ENCODE results near the gene ZNF175.

ZNF175 gene

DNA sequence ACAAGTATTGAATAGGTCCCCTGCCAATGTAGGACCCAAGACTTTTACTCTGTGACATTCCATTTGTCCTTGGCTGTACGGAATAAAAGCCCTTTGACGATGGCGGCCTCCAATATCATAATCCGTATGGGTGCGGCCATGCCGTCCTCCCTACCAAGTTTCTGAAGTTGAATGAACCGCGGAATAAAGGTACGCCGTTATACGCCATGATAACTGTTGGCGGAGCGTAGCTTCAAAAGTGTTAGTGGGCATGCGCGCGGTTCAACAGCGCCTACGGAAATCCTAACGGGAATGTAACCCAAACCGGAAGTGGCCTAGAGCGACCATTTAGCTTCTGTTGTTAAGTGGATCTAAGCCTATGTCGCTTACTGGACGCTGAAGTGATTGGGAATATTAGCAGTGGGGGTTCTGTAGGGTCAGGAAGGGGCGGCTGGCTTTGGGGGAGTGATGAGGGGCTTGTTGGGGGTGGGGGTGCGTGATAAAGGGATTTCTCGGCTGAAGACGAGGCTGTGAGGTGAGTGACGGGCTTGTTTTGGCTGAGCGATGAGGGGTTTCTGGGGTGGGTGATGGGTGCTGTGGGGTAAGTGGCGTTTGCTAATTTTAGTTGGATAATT is at the start of gene ZNF175:
Gene ZNF175, plus strand, starts transcription at position 322 of the 614 bp plus-strand sequence. CDS start 2,047 bp downstream, outside the sequence.
- peak within 1 kb of the TSS; percentile 72 for H3K27ac Mint-ChIP-seq
- peak; percentile 82 for DNase-seq (ENCODE audit: low spot score)
- peaks cover 27% of the 10 kb centered on the region for H3K4me1 Mint-ChIP-seq (ENCODE audit: low read depth)
- peaks cover 16% of the 10 kb centered on the region for H3K27me3 Mint-ChIP-seq (ENCODE audit: low read depth)
- H3K9me3 Mint-ChIP-seq = no peaks in the 10 kb centered on the region
- H3K36me3 Mint-ChIP-seq (ENCODE audit: low read depth) = peaks cover 20% of the 10 kb centered on the region
- H3K4me3 Mint-ChIP-seq = peak within 1 kb of the TSS; percentile 98

- peaks cover 4% of the 10 kb centered on the region for H3K9me3 Mint-ChIP-seq
- no peak overlapping the region for H3K27ac Mint-ChIP-seq
- peaks cover 5% of the 10 kb centered on the region for H3K4me1 Mint-ChIP-seq (ENCODE audit: low read depth)
- H3K4me3 Mint-ChIP-seq = no peak overlapping the region
- H3K36me3 Mint-ChIP-seq (ENCODE audit: low read depth) = no peaks in the 10 kb centered on the region
- peaks cover 22% of the 10 kb centered on the region for H3K27me3 Mint-ChIP-seq (ENCODE audit: low read depth)
- no peak for DNase-seq (ENCODE audit: low spot score)
These were observed 49.7 kb upstream of the ZNF175 start for GRCh38 chr19:51521357-51521756.

- DNase-seq (ENCODE audit: low spot score) = no peak
- no peak overlapping the region for H3K27ac Mint-ChIP-seq
These were observed 49.3 kb upstream of the ZNF175 start for GRCh38 chr19:51521781-51522180.

DNA sequence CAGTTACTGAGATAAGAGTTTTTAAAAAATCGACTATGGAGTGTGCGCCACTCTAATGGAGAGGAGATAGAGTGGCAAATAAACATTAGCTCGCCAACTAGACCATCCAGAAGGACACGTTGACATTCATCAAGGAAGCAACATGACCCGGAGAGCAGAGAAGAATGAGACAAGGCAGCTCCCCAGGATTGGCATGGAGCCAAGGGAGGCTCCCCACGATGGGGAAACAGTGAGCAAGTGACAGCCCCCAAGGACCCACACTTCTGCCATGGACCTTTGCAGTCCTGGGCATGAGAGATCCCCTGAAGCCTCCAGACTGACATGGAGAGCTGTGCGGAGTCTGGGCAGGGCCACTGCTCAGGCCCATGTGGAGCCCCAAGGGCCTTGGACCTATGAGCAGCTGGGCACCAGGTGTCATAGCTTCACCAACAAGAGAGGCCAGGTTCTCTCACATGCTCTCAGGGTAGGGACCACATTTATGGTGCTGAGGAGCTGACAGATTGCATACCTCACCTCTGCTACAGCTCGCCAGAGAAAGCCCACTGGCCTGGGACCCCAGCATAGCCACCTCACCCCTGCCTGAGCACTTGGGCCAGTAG is 46.3 kb upstream of the ZNF175 start:
- no peak for DNase-seq (ENCODE audit: low spot score)
- no peaks in the 10 kb centered on the region for H3K36me3 Mint-ChIP-seq (ENCODE audit: low read depth)
- H3K4me3 Mint-ChIP-seq = no peak overlapping the region
- no peak overlapping the region for H3K27ac Mint-ChIP-seq
- H3K27me3 Mint-ChIP-seq (ENCODE audit: low read depth) = peaks cover 40% of the 10 kb centered on the region
- peaks cover 5% of the 10 kb centered on the region for H3K4me1 Mint-ChIP-seq (ENCODE audit: low read depth)
- H3K9me3 Mint-ChIP-seq = no peaks in the 10 kb centered on the region

More at GRCh38 chr19:51521781-51522180, 49.3 kb upstream of the ZNF175 start:
- Mint-ChIP-seq H3K27me3 (ENCODE audit: low read depth) (peaks cover 27% of the 10 kb centered on the region), H3K36me3 (ENCODE audit: low read depth) (no peaks in the 10 kb centered on the region), H3K4me1 (ENCODE audit: low read depth) (peaks cover 5% of the 10 kb centered on the region), H3K4me3 (no peak overlapping the region), H3K9me3 (peaks cover 4% of the 10 kb centered on the region)

DNA sequence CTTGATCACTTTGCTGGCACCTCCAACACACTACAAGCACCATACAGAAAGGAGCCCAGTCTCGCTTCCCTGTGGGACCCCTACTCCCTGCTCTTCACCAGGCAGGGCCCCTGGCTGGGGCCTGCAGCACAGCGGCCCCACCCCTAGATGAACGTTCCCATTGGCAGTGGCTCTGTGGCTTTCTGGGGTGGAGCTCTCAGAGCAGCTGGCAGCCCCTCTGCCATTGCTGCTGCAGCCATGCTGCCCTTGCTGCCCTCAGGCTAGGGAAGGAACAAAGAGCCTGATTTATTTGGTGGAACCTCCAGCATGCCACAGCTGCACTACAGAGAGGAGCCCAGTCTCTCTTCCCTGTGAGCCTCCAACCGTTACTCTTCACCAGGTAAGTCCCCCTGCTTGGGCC is 45.4 kb upstream of the ZNF175 start:
- Mint-ChIP-seq H3K27me3 (ENCODE audit: low read depth) (peaks cover 40% of the 10 kb centered on the region), H3K4me1 (ENCODE audit: low read depth) (peaks cover 5% of the 10 kb centered on the region)

DNA sequence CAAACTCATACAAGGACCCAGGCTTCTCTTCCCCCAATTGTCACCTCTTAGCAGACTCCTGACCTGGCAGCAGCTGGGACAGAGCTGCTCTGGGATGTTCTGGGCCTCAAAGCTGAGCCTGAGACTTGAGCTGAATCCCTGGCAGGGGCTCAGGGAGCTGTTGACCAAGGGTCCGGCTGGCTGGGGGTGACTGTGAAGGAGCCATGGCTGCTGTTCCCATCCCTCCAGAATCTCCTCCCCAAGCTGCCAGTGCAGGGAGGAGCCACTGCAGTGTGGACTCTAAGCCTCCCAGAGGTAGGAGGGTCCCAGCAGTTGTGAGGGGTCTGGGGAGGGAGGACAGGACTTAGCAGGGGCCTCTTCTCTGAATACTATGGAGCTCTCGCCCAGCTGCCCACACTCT is 41.8 kb upstream of the ZNF175 start:
- peak; percentile 0 for DNase-seq (ENCODE audit: low spot score)
- Mint-ChIP-seq H3K27me3 (ENCODE audit: low read depth) (peaks cover 49% of the 10 kb centered on the region), H3K4me3 (no peak overlapping the region), H3K9me3 (no peaks in the 10 kb centered on the region), H3K36me3 (ENCODE audit: low read depth) (no peaks in the 10 kb centered on the region), H3K4me1 (ENCODE audit: low read depth) (peaks cover 12% of the 10 kb centered on the region), H3K27ac (no peak overlapping the region)

More for the DNA sequence above, 45.4 kb upstream of the ZNF175 start:
- Mint-ChIP-seq H3K4me3 (no peak overlapping the region), H3K9me3 (no peaks in the 10 kb centered on the region), H3K27ac (no peak overlapping the region), H3K36me3 (ENCODE audit: low read depth) (no peaks in the 10 kb centered on the region)
- no peak for DNase-seq (ENCODE audit: low spot score)

- H3K36me3 Mint-ChIP-seq (ENCODE audit: low read depth) = no peaks in the 10 kb centered on the region
- no peak overlapping the region for H3K4me3 Mint-ChIP-seq
These were observed 40.5 kb upstream of the ZNF175 start for GRCh38 chr19:51530616-51531015.

DNA sequence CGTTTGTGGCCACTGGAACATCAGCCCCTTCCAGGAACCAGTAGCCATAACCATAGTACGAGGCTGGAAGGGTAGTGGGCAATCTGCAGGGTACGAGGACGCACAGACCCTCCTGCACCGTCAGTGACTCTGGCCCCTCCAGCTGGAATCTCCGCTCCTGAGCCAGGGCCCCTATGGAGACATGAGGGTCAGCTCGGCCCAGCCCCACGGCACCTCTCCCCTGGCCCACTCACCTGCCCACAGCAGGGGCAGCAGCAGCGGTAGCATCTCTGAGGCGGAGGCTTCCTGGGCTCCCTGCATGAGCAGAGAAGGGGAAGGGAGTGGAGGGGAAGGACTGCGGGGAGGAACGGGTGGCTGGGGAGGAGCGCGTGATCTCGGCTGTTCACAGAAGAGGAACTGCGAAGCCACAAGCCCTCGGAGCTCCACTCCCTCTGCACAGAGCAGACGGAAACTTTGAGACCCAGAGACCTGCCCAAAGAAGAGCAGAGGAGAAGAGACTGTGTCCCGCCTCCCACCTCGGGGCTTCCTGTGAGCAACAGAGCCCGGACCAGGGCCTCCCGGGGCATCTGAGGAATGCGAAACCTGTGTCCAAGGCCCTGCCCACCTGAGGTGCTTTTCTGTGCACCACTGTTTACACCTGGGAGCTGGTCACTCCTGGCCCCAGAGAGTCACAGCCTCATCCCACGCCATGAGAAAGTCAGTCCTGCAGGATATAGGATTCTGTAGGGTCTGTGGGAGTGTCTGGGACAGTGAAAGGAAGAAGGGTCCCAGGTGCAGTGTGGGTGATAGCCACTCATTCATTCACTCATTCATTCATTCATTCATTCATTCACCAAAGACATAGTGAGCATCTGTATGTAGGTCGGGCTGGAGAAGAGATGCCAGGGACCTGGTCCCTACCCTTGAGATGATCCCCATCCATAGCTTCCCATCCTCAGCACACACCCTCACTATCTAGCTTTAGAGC is 39.5 kb upstream of the ZNF175 start, which contains the start of gene SIGLEC6:
Gene SIGLEC6, minus strand, starts transcription at position 322 of the 967 bp plus-strand sequence. Its CDS starts 22 bp downstream, at position 300.
- peak; percentile 45 for DNase-seq (ENCODE audit: low spot score)
- H3K4me3 Mint-ChIP-seq = peak within 1 kb of the TSS; percentile 48
- peaks cover 12% of the 10 kb centered on the region for H3K4me1 Mint-ChIP-seq (ENCODE audit: low read depth)
- no peaks in the 10 kb centered on the region for H3K36me3 Mint-ChIP-seq (ENCODE audit: low read depth)
- peaks cover 67% of the 10 kb centered on the region for H3K27me3 Mint-ChIP-seq (ENCODE audit: low read depth)
- no peaks in the 10 kb centered on the region for H3K9me3 Mint-ChIP-seq
- H3K27ac Mint-ChIP-seq = no peak within 1 kb of the TSS

More at GRCh38 chr19:51530616-51531015, 40.5 kb upstream of the ZNF175 start:
- Mint-ChIP-seq H3K27me3 (ENCODE audit: low read depth) (peaks cover 62% of the 10 kb centered on the region), H3K4me1 (ENCODE audit: low read depth) (peaks cover 12% of the 10 kb centered on the region), H3K9me3 (no peaks in the 10 kb centered on the region), H3K27ac (no peak overlapping the region)
- DNase-seq (ENCODE audit: low spot score) = no peak

GRCh38 chr19:51535535-51535934 is 35.5 kb upstream of the ZNF175 start:
- peaks cover 73% of the 10 kb centered on the region for H3K27me3 Mint-ChIP-seq (ENCODE audit: low read depth)
- no peak for DNase-seq (ENCODE audit: low spot score)
- H3K36me3 Mint-ChIP-seq (ENCODE audit: low read depth) = no peaks in the 10 kb centered on the region
- peaks cover 12% of the 10 kb centered on the region for H3K4me1 Mint-ChIP-seq (ENCODE audit: low read depth)
- H3K9me3 Mint-ChIP-seq = no peaks in the 10 kb centered on the region
- H3K27ac Mint-ChIP-seq = no peak overlapping the region
- H3K4me3 Mint-ChIP-seq = no peak overlapping the region

DNA sequence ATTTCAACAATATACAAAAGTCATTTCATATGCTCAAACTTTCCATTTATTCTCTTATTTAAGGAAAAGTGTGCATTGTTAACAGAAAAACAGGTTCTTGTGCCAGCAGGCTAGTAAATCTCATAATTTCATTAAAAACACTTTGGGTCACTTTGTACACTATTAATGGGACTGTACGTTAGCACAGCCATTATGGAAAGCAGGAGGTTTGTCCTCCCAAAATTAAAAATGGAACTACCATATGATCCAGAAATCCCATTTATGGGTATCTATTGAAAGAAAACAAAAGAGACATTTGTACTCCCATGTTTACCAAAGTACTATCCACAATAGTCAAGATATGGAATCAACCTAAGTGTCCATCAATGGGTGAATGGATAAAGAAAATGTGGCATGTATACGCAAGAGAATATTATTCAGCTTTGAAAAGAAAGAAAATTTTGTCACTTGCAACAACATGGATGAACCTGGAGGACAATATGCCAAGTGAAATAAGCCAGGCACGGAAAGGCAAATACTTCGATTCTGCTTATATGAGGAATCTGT is 31.2 kb upstream of the ZNF175 start:
- Mint-ChIP-seq H3K4me3 (no peak overlapping the region), H3K36me3 (ENCODE audit: low read depth) (no peaks in the 10 kb centered on the region), H3K27ac (no peak overlapping the region), H3K4me1 (ENCODE audit: low read depth) (peaks cover 8% of the 10 kb centered on the region), H3K27me3 (ENCODE audit: low read depth) (peaks cover 52% of the 10 kb centered on the region), H3K9me3 (no peaks in the 10 kb centered on the region)
- no peak for DNase-seq (ENCODE audit: low spot score)

DNA sequence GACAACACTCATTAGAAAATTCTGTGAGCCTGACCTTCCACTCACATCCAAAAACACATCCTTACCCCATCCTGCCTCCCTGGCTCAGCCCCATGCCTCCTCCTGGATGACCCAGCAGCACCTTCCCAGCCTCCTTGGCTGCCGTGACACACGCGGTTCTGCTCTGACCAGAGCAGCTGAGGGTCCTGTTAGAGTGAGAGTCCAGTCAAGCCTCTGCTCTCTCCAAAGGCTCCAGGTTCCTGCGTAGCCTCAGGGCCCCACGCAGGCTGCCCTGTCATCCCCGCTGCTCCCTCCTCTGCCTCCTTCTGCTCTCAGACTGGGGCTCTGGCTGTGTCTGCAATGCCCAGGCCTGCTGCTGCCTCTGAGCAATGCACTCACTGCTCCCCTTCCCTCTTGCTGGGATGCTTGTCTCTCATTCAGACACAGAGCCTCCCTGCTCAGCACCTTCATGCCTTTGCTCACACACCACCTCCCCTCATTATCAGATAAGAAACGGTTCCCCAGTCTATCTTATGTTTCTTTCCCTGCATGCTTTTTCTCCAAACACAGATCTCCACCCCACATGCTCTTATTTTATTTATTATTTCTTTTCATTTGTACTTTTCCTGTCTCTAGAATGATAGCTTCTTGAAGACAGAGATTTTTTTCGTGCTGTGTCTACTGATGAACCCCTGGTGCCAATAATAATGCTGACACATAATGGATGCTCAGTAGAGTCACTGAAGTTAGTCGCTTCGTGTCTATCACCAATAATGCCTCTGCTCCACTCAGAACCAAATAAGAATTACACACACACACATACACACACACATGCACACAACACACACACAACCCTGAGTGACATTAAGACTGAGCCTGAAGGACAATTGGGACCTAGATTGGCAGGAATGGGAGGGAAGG is 29.4 kb upstream of the ZNF175 start:
- Mint-ChIP-seq H3K36me3 (ENCODE audit: low read depth) (no peaks in the 10 kb centered on the region), H3K27ac (no peak overlapping the region), H3K4me1 (ENCODE audit: low read depth) (peaks cover 19% of the 10 kb centered on the region), H3K27me3 (ENCODE audit: low read depth) (peaks cover 35% of the 10 kb centered on the region), H3K9me3 (no peaks in the 10 kb centered on the region), H3K4me3 (no peak overlapping the region)
- DNase-seq (ENCODE audit: low spot score) = no peak

DNA sequence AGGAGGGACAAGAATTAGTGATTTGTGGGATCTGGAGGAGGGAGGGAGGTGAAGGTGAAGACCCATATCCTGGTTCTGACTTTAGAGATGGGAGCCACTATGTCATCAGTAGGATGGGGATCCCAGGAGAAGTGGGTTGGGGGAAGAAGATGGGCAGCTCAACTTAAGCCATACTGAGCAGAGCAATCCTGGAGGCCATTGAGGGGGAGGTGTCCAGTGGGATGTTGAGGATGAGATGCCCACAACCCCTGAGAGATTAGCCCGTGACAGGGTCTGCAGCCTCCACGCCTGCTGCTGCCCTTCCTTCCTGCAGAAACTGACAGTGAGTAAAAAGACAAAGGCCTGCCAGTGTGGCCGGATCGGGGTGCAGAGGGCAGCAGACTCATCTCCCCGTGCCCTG is 28.4 kb upstream of the ZNF175 start:
- no peak for DNase-seq (ENCODE audit: low spot score)
- Mint-ChIP-seq H3K36me3 (ENCODE audit: low read depth) (no peaks in the 10 kb centered on the region), H3K27ac (no peak overlapping the region), H3K9me3 (no peaks in the 10 kb centered on the region), H3K4me1 (ENCODE audit: low read depth) (peaks cover 29% of the 10 kb centered on the region), H3K4me3 (no peak overlapping the region), H3K27me3 (ENCODE audit: low read depth) (peaks cover 28% of the 10 kb centered on the region)

DNA sequence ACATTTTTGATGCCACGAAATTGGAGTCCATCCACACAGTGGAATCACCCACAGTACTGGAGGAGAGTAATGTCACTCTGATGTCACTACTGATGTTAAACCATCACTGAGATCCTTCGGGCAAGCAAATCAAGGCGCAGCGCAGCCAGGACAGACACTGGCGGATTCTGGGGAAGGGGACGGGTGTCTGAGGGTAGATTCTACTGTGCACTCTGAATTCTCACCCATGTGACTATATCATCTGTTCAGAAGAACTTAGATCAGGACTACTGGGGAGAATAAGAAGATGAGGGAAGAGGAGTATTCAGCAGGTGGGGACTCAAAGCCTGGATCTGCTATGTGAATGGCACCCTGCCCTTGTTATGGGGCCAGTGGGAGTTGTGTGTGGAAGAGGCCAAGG is 27.0 kb upstream of the ZNF175 start:
- Mint-ChIP-seq H3K9me3 (no peaks in the 10 kb centered on the region), H3K36me3 (ENCODE audit: low read depth) (no peaks in the 10 kb centered on the region), H3K27ac (no peak overlapping the region), H3K4me1 (ENCODE audit: low read depth) (peaks cover 39% of the 10 kb centered on the region), H3K4me3 (no peak overlapping the region), H3K27me3 (ENCODE audit: low read depth) (peaks cover 18% of the 10 kb centered on the region)
- no peak for DNase-seq (ENCODE audit: low spot score)

Measured in T-helper 2 cell treated with Interferon-gamma antibody and Interleukin-4, amounts not matched to agents 5 μg/mL and 100 μg/mL, for 36 hours (primary cell).